ENCODE data around the gene TNFRSF25. TPM values are rescaled to one million over a fixed set of nuclear protein-coding genes. Genes with fewer than 3 reads are reported as not detected.

TNFRSF25 gene
- total RNA-seq, 1 donor from 2014 or later = 5.2 TPM

- DNase-seq (ENCODE audit: low read depth in 2 of 2) = peak; percentile 61 to 70
These were observed 46.0 kb downstream of the TNFRSF25 start, which contains the start of gene HES2 for GRCh38 chr1:6419804-6420453. HES2 (minus strand) TSS chr1:6419919; CDS start chr1:6419820, 99 bp downstream.

GRCh38 chr1:6419397-6419803, 46.6 kb downstream of the TNFRSF25 start:
- peak; percentile 56 to 57 for DNase-seq (ENCODE audit: low read depth in 2 of 2)

GRCh38 chr1:6418668-6419396, 47.1 kb downstream of the TNFRSF25 start:
- DNase-seq (ENCODE audit: low read depth in 2 of 2) = peak; percentile 37 to 64

- DNase-seq (ENCODE audit: low read depth in 2 of 2) = no peak
These were observed 47.9 kb downstream of the TNFRSF25 start for GRCh38 chr1:6417961-6418667.

GRCh38 chr1:6416906-6417305, 49.1 kb downstream of the TNFRSF25 start:
- no peak for DNase-seq (ENCODE audit: low read depth in 2 of 2)

GRCh38 chr1:6416295-6416656, 49.7 kb downstream of the TNFRSF25 start:
- DNase-seq (ENCODE audit: low read depth in 2 of 2) = no peak

GRCh38 chr1:6414881-6415626, 50.9 kb downstream of the TNFRSF25 start:
- no peak for DNase-seq (ENCODE audit: low read depth in 2 of 2)

- peak; percentile 68 to 76 for DNase-seq (ENCODE audit: low read depth in 2 of 2)
These were observed 51.5 kb downstream of the TNFRSF25 start for GRCh38 chr1:6414443-6414844.

- peak in 1 of 2 donors; percentile 54 for DNase-seq (ENCODE audit: low read depth in 2 of 2)
These were observed 53.1 kb downstream of the TNFRSF25 start for GRCh38 chr1:6412896-6413295.

Other genes with a start within 250 kb of the TNFRSF25 start
- gene ICMT, start 230.2 kb downstream of the TNFRSF25 start, total RNA-seq = 51.6 and 72.6 TPM in 2 replicates
- not detected in 2 replicates for gene HES3, start 222.0 kb downstream of the TNFRSF25 start, total RNA-seq
- 1.7 and 3.0 TPM in 2 replicates for gene GPR153, start 205.1 kb downstream of the TNFRSF25 start, total RNA-seq
- 10.7 and 25.1 TPM in 2 replicates for gene ACOT7, start 72.4 kb downstream of the TNFRSF25 start, total RNA-seq
- gene HES2, start 46.3 kb downstream of the TNFRSF25 start, total RNA-seq = 7.3 and 19.8 TPM in 2 replicates
- 0.20 and 0.65 TPM in 2 replicates for gene ESPN, start 41.4 kb downstream of the TNFRSF25 start, total RNA-seq
- gene PLEKHG5, start 25.5 kb upstream of the TNFRSF25 start, total RNA-seq = 17.9 and 20.9 TPM in 2 replicates
- 12.9 and 15.1 TPM in 2 replicates for gene NOL9, start 88.3 kb upstream of the TNFRSF25 start, total RNA-seq
- gene TAS1R1, start 89.1 kb upstream of the TNFRSF25 start, total RNA-seq = not detected in 2 replicates
- 7.4 and 10.7 TPM in 2 replicates for gene ZBTB48, start 113.8 kb upstream of the TNFRSF25 start, total RNA-seq
- 12.4 and 18.3 TPM in 2 replicates for gene KLHL21, start 136.7 kb upstream of the TNFRSF25 start, total RNA-seq
- gene PHF13, start 147.6 kb upstream of the TNFRSF25 start, total RNA-seq = 7.7 and 7.8 TPM in 2 replicates
- 13.5 and 19.8 TPM in 2 replicates for gene THAP3, start 158.7 kb upstream of the TNFRSF25 start, total RNA-seq
- gene DNAJC11, start 235.6 kb upstream of the TNFRSF25 start, total RNA-seq = 32.5 and 41.1 TPM in 2 replicates

Data from lung microvascular endothelial cell (primary cell).